H9 (cell line): ENCODE results near the gene CDKN3. TPM values are rescaled to one million over a fixed set of nuclear protein-coding genes. Genes with fewer than 3 reads are reported as not detected.

Experiments
- DNase-seq: peaks from one replicate; pipeline ENCODE4 v3.0.0-alpha.2; 2017
- H2AFZ ChIP-seq: one replicate; pipeline ENCODE4 v1.6.1; 2013; ENCODE audit warnings: mild to moderate bottlenecking, low read length, control low read depth, moderate library complexity
- H2AK5ac ChIP-seq: 2 replicates; pipeline ENCODE4 v1.6.1; 2013; ENCODE audit warnings: low read length, control low read depth, mixed read lengths; ENCODE audit not compliant: insufficient read length
- H2BK120ac ChIP-seq: one replicate; pipeline ENCODE4 v1.6.1; 2013; ENCODE audit warnings: low read depth, mild to moderate bottlenecking, low read length, control low read depth, inconsistent platforms; ENCODE audit not compliant: poor library complexity, severe bottlenecking
- H2BK12ac ChIP-seq: 2 replicates; pipeline ENCODE4 v1.6.1; 2013; ENCODE audit warnings: low read length, control low read depth, mixed read lengths, low read depth; ENCODE audit not compliant: insufficient read length
- H2BK15ac ChIP-seq: 2 replicates; pipeline ENCODE4 v1.6.1; 2013; ENCODE audit warnings: low read depth, low read length, control low read depth
- H2BK20ac ChIP-seq: one replicate; pipeline ENCODE4 v1.6.1; 2013; ENCODE audit warnings: low read depth, mild to moderate bottlenecking, low read length, control low read depth, inconsistent platforms; ENCODE audit not compliant: poor library complexity, severe bottlenecking
- H2BK5ac ChIP-seq: 2 replicates; pipeline ENCODE4 v1.6.1; 2013; ENCODE audit warnings: low read length, control low read depth, mixed read lengths; ENCODE audit not compliant: insufficient read length
- H3K14ac ChIP-seq: 2 replicates; pipeline ENCODE4 v1.6.1; 2013; ENCODE audit warnings: low read length, control low read depth; ENCODE audit not compliant: insufficient read depth
- H3K18ac ChIP-seq: 2 replicates; pipeline ENCODE4 v1.6.1; 2013; ENCODE audit warnings: low read depth, mild to moderate bottlenecking, mixed read lengths, low read length, control low read depth; ENCODE audit not compliant: insufficient read length
- H3K23ac ChIP-seq: 2 replicates; pipeline ENCODE4 v1.6.1; 2013; ENCODE audit warnings: low read length, control low read depth, mixed read lengths, low read depth; ENCODE audit not compliant: insufficient read length
- H3K23me2 ChIP-seq: 2 replicates; pipeline ENCODE4 v1.6.1; 2013; ENCODE audit warnings: low read depth, mild to moderate bottlenecking, mixed read lengths, low read length, control low read depth; ENCODE audit not compliant: insufficient read length, poor library complexity, severe bottlenecking
- H3K27ac ChIP-seq: 2 replicates; pipeline ENCODE4 v1.5.1; 2013; ENCODE audit warnings: low read length, control low read depth, mixed read lengths, low read depth; ENCODE audit not compliant: insufficient read length
- H3K27me3 ChIP-seq: 2 replicates; pipeline ENCODE4 v1.6.1; 2013; ENCODE audit warnings: low read length, control low read depth, inconsistent platforms; ENCODE audit not compliant: insufficient read depth
- H3K4ac ChIP-seq: 2 replicates; pipeline ENCODE4 v1.6.1; 2013; ENCODE audit warnings: low read depth, mild to moderate bottlenecking, control low read depth, inconsistent platforms, low read length, moderate library complexity
- H3K4me1 ChIP-seq: 2 replicates; pipeline ENCODE4 v1.6.1; 2013; ENCODE audit warnings: low read length, control low read depth, inconsistent platforms; ENCODE audit not compliant: insufficient read depth
- H3K4me2 ChIP-seq: 2 replicates; pipeline ENCODE4 v1.6.1; 2013; ENCODE audit warnings: low read length, control low read depth, mixed read lengths; ENCODE audit not compliant: insufficient read length, insufficient read depth
- H3K56ac ChIP-seq: 2 replicates; pipeline ENCODE4 v1.6.1; 2013; ENCODE audit warnings: low read depth, mild to moderate bottlenecking, mixed read lengths, low read length, control low read depth; ENCODE audit not compliant: insufficient read length
- H3K79me1 ChIP-seq: 2 replicates; pipeline ENCODE4 v1.6.1; 2013; ENCODE audit warnings: low read depth, mild to moderate bottlenecking, moderate library complexity, low read length, control low read depth, inconsistent platforms; ENCODE audit not compliant: insufficient read depth, poor library complexity, severe bottlenecking
- H3K79me2 ChIP-seq: 2 replicates; pipeline ENCODE4 v1.6.1; 2013; ENCODE audit warnings: low read length, control low read depth, inconsistent platforms; ENCODE audit not compliant: insufficient read depth
- H3K9ac ChIP-seq: 2 replicates; pipeline ENCODE4 v1.6.1; 2013; ENCODE audit warnings: low read length, control low read depth, mixed read lengths; ENCODE audit not compliant: insufficient read length; ENCODE audit errors: extremely low read depth
- H3K9me3 ChIP-seq: one replicate; pipeline ENCODE4 v1.6.1; 2013; ENCODE audit warnings: low read depth, low read length, inconsistent platforms; ENCODE audit not compliant: control insufficient read depth
- H3T11ph ChIP-seq: one replicate; pipeline ENCODE4 v1.6.1; 2013; ENCODE audit warnings: mild to moderate bottlenecking, low read length, control low read depth, inconsistent platforms
- H4K20me1 ChIP-seq: one replicate; pipeline ENCODE4 v1.6.1; 2013; ENCODE audit not compliant: control insufficient read depth, insufficient read length, insufficient read depth
- H4K5ac ChIP-seq: 2 replicates; pipeline ENCODE4 v1.6.1; 2013; ENCODE audit warnings: low read depth, mild to moderate bottlenecking, mixed read lengths, low read length, control low read depth; ENCODE audit not compliant: insufficient read length
- H4K8ac ChIP-seq: replicated peaks from 2 replicates; pipeline ENCODE4 v1.6.1; 2013; ENCODE audit warnings: low read length, control low read depth, mixed read lengths, low read depth; ENCODE audit not compliant: insufficient read length
- H4K91ac ChIP-seq: 2 replicates; pipeline ENCODE4 v1.6.1; 2013; ENCODE audit warnings: low read depth, mild to moderate bottlenecking, moderate library complexity, mixed read lengths, low read length, control low read depth; ENCODE audit not compliant: insufficient read length
- H3K27ac Mint-ChIP-seq, 3 experiments: 2 replicates in 2 of 3; 3 replicates in 1 of 3; pipeline ENCODE4 v1.8.0; 2020 to 2021; ENCODE audit warnings: mixed read lengths in 3 of 3, mild to moderate bottlenecking in 1 of 3, moderate library complexity in 1 of 3
- H3K27me3 Mint-ChIP-seq: 2 replicates; pipeline ENCODE4 v1.8.0; 2021; ENCODE audit warnings: low read depth, mild to moderate bottlenecking, moderate library complexity, mixed read lengths
- H3K36me3 Mint-ChIP-seq, 3 experiments: 2 replicates in 2 of 3; 3 replicates in 1 of 3; pipeline ENCODE4 v1.8.0; 2020 to 2021; ENCODE audit warnings: low read depth in 3 of 3, mixed read lengths in 3 of 3; ENCODE audit not compliant: insufficient read depth in 1 of 3
- H3K4me1 Mint-ChIP-seq, 2 experiments: 2 replicates each; pipeline ENCODE4 v1.8.0; 2020; ENCODE audit warnings: mixed read lengths in 2 of 2
- H3K4me3 Mint-ChIP-seq, 2 experiments: 2 replicates in 1 of 2; 3 replicates in 1 of 2; pipeline ENCODE4 v1.8.0; 2020 to 2021; ENCODE audit warnings: mild to moderate bottlenecking in 2 of 2, mixed read lengths in 2 of 2, moderate library complexity in 1 of 2
- H3K9me3 Mint-ChIP-seq, 2 experiments: 2 replicates in 1 of 2; 3 replicates in 1 of 2; pipeline ENCODE4 v1.8.0; 2020; ENCODE audit warnings: mild to moderate bottlenecking in 2 of 2, mixed read lengths in 2 of 2, moderate library complexity in 1 of 2
- WGBS: extraction: QIAGEN DNeasy Blood & Tissue Kit; methylation state at CpG from one replicate; pipeline ENCODE4 v1.1.7; 2013; ENCODE audit warnings: missing lambda C conversion rate, low lambda C conversion rate, mixed read lengths; ENCODE audit not compliant: insufficient read length; ENCODE audit errors: extremely low coverage; 5-methylcytosine and 5-hydroxymethylcytosine counted together
- total RNA-seq: library from RNA; stranded (reverse); gene quantifications from 2 replicates; pipeline ENCODE4 v1.2.1, GENCODE V29; 2021
- TF ChIP-seq, protein P1 (sequence below): fragments of 200-600 bp; sonication (generic); conservative IDR thresholded peaks from 3 replicates; pipeline ENCODE4 v1.8.0; 2021; ENCODE audit warnings: antibody characterized with exemption, mild to moderate bottlenecking

The CDKN3 gene
- total RNA-seq, 1 experiment from 2014 or later, result 45.9 TPM

DNA sequence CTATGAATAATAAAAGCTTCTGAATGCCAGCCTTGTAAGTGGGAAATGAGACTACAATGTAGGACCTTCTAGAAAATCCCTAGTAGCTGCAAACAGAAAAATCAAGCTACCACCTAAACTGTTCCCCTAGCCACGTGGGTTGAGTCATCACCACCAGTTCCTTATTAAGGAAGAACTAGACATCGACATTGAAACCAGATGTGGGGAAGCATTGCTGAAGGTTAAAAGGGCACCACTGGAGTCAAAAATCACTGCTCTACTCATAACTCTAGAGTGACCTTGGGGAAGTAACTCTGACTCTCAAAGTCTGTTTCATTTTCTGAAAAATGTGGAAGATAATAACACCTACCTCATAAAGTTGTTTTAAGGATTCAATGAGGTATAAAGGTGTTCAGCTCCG is 53.7 kb downstream of the CDKN3 start:
- Histone ChIP-seq H3K27ac (no peak overlapping the region), H3K18ac (no peak overlapping the region), H3K14ac (no peak overlapping the region), H3K4me1 (no peaks in the 10 kb centered on the region), H3K79me2 (no peaks in the 10 kb centered on the region), H3K79me1 (no peaks in the 10 kb centered on the region), H2BK15ac (no peak overlapping the region), H3K23me2 (no peaks in the 10 kb centered on the region), H3K23ac (no peak overlapping the region), H3K9me3 (no peaks in the 10 kb centered on the region), H3T11ph (no peak overlapping the region), H2BK5ac (no peak overlapping the region), H2AK5ac (no peak overlapping the region), H2BK20ac (no peak overlapping the region), H3K27me3 (no peaks in the 10 kb centered on the region; the same call in 1 of the 2 replicates), H2BK120ac (no peak overlapping the region), H3K56ac (no peak overlapping the region), H4K8ac (no peak overlapping the region), H4K91ac (no peak overlapping the region), H4K5ac (no peak overlapping the region), H3K9ac (no peak overlapping the region), H2BK12ac (no peak overlapping the region), H2AFZ (no peak overlapping the region), H3K4me2 (no peak overlapping the region), H4K20me1 (no peaks in the 10 kb centered on the region), H3K4ac (no peak overlapping the region)
- no peak for DNase-seq
- TF ChIP-seq, protein P1, sequence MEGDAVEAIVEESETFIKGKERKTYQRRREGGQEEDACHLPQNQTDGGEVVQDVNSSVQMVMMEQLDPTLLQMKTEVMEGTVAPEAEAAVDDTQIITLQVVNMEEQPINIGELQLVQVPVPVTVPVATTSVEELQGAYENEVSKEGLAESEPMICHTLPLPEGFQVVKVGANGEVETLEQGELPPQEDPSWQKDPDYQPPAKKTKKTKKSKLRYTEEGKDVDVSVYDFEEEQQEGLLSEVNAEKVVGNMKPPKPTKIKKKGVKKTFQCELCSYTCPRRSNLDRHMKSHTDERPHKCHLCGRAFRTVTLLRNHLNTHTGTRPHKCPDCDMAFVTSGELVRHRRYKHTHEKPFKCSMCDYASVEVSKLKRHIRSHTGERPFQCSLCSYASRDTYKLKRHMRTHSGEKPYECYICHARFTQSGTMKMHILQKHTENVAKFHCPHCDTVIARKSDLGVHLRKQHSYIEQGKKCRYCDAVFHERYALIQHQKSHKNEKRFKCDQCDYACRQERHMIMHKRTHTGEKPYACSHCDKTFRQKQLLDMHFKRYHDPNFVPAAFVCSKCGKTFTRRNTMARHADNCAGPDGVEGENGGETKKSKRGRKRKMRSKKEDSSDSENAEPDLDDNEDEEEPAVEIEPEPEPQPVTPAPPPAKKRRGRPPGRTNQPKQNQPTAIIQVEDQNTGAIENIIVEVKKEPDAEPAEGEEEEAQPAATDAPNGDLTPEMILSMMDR, result no peak
- Mint-ChIP-seq H3K27me3 (no peaks in the 10 kb centered on the region), H3K4me1 (peaks cover 6 to 10% of the 10 kb centered on the region in 2 experiments), H3K27ac (no peak overlapping the region), H3K4me3 (no peak overlapping the region), H3K9me3 (no peaks in the 10 kb centered on the region), H3K36me3 (no peaks in the 10 kb centered on the region)
- no CpG with 5 or more reads among the region's 3 CpGs for WGBS
